ENCODE measurements around the gene TXNRD2.

Gene TXNRD2

DNA sequence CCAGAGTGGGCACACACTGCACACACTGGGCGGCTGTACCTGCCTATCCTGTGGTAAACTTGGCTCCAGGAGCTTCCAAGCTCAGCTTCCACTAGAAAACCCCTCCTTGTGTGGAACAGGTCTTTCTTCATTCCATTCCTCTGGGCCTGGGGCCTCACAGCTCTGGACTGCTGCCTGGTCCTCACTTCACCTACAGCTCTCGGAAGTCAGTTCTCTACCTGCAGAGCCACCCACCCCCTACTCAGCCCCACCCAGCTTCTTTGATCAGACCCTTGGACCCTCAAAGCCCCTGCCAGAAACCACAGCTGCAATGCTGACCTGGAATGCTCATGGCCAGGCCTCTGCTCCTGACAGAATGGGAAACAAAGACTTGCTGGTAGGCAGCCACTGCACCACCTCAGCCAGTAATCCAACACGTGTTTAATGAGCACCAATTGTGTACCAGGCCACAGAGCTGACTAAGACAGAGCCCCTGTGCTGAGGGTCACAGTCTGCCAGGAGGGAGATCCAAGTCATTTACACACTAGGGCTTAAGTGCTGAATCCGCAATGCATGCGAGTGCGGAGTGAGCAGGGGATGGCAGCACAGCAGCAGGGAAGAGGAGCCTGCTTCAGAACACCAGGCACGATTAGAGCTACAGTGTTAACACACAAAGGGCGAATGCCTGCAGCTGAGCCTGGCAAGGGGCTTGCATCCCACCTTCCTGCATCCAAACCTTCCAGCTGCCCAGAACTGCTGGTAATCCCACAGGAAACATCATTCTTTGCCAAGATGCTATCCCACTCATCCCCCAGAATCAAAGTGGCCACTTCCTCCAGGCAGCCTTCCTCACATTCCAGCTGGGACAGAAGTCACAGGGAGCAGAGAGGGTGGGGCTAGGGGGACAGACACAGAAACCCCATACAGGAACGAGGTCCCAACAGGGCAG lies 91.5 kb downstream of the TXNRD2 start:
- Histone ChIP-seq H3K36me3 (replicated peaks; ENCODE audit: low read depth, low read length) (peaks cover 31% of the 10 kb centered on the region), H3K9me3 (ENCODE audit: insufficient read depth, low read length) (no peaks in the 10 kb centered on the region), H3K9ac (ENCODE audit: low read length) (no peak overlapping the region), H3K4me3 (ENCODE audit: low read length) (no peak overlapping the region), H3K4me1 (ENCODE audit: low read length) (peaks cover 10% of the 10 kb centered on the region), H3K27ac (ENCODE audit: low read length) (no peak overlapping the region), H3K79me2 (ENCODE audit: low read length) (peaks cover 50% of the 10 kb centered on the region), H3K27me3 (ENCODE audit: low read depth, low read length) (no peaks in the 10 kb centered on the region), H2AFZ (ENCODE audit: low read depth, low read length) (no peak overlapping the region), H3K4me2 (ENCODE audit: low read length) (no peak overlapping the region), H4K20me1 (ENCODE audit: insufficient read depth, low read length) (peaks cover 21% of the 10 kb centered on the region)
- TF ChIP-seq EZH2phosphoT487 (IDR thresholded peaks at IDR 0.05; ENCODE audit: low read depth) (no peak), CTCF (IDR thresholded peaks at IDR 0.05; ENCODE audit: low read depth, low read length) (no peak)

DNA sequence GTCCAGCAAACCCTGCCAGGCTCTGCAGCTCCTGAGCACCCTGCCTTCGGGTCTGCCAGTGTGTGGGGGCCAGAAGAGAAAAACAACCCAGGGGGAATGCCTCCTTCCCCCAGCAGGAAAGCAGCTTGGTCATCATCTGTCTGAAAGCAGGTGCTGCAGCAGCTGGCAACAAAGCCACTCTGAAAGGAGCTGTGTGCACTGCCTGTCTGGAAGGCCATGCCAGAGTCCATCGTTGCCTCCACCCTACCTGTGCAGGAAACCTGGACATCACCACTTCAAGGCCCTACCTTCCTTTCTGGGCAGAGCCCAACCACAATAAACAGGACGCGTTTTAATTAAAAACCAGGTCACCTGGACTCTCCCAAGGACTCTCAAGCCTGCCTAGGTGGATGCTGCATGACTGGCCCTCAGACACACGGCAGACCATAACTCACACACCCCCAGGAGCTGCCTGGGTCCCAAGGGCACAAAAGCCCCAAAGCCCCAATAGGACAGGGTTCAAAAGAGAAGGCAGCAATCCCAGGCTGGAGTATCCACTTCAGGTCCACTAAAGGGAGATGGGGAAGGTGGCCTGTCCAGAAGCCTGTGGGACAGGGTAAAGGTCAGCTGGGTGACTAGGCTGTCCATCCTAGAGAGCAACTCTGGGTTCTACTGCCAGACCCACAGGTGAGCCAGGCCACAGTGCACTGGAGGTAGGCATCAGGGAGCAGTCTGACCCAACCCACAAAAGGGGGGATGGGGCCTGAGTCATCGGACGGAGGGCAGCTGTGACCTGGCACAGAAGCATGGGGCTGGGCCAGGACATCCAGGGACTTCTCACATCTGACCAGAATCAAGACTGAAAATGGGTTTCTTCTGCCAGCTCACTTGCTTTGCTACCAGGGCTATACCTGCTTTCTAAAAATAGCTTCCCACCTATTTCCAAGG lies 93.1 kb downstream of the TXNRD2 start:
- H3K36me3 ChIP-seq (replicated peaks; ENCODE audit: low read depth, low read length), result peaks cover 31% of the 10 kb centered on the region
- H2AFZ ChIP-seq (ENCODE audit: low read depth, low read length), result no peak overlapping the region
- peaks cover 23% of the 10 kb centered on the region for H4K20me1 ChIP-seq (ENCODE audit: insufficient read depth, low read length)
- no peak overlapping the region for H3K27ac ChIP-seq (ENCODE audit: low read length)
- H3K4me3 ChIP-seq (ENCODE audit: low read length), result no peak overlapping the region
- H3K9ac ChIP-seq (ENCODE audit: low read length), result no peak overlapping the region
- no peaks in the 10 kb centered on the region for H3K9me3 ChIP-seq (ENCODE audit: insufficient read depth, low read length)
- peaks cover 36% of the 10 kb centered on the region for H3K79me2 ChIP-seq (ENCODE audit: low read length)
- H3K4me2 ChIP-seq (ENCODE audit: low read length), result no peak overlapping the region
- H3K4me1 ChIP-seq (ENCODE audit: low read length), result peaks cover 8% of the 10 kb centered on the region
- H3K27me3 ChIP-seq (ENCODE audit: low read depth, low read length), result no peaks in the 10 kb centered on the region
- TF ChIP-seq CTCF (IDR thresholded peaks at IDR 0.05; ENCODE audit: low read depth, low read length), result no peak
- no peak for TF ChIP-seq EZH2phosphoT487 (IDR thresholded peaks at IDR 0.05; ENCODE audit: low read depth)

DNA sequence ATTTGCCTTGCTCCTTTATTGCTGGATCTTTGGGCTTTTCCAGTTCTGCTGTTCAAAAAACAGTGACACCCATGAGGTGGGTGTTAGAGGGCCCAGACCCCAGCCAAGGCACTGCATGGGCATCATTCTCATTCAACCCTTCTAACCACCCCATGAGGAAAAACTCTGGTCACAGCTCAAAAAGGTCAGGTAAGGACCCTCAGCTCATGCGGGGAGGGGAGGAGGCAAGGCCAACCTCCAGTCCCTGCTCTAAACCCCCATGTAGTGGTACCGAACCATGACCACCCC lies 94.3 kb downstream of the TXNRD2 start:
- no peak overlapping the region for H2AFZ ChIP-seq (ENCODE audit: low read depth, low read length)
- peaks cover 31% of the 10 kb centered on the region for H3K36me3 ChIP-seq (replicated peaks; ENCODE audit: low read depth, low read length)
- H3K4me2 ChIP-seq (ENCODE audit: low read length), result no peak overlapping the region
- no peak overlapping the region for H3K4me3 ChIP-seq (ENCODE audit: low read length)
- H3K9me3 ChIP-seq (ENCODE audit: insufficient read depth, low read length), result no peaks in the 10 kb centered on the region
- H3K79me2 ChIP-seq (ENCODE audit: low read length), result peaks cover 23% of the 10 kb centered on the region
- no peak overlapping the region for H3K27ac ChIP-seq (ENCODE audit: low read length)
- no peaks in the 10 kb centered on the region for H3K4me1 ChIP-seq (ENCODE audit: low read length)
- peaks cover 14% of the 10 kb centered on the region; the same call in 1 of the 2 replicates for H4K20me1 ChIP-seq (ENCODE audit: insufficient read depth, low read length)
- H3K9ac ChIP-seq (ENCODE audit: low read length), result no peak overlapping the region
- no peak for TF ChIP-seq CTCF (IDR thresholded peaks at IDR 0.05; ENCODE audit: low read depth, low read length)
- no peak for TF ChIP-seq EZH2phosphoT487 (IDR thresholded peaks at IDR 0.05; ENCODE audit: low read depth)
- H3K27me3 ChIP-seq (ENCODE audit: low read depth, low read length), result no peaks in the 10 kb centered on the region
